Measurements from ENCODE around the gene FBXW8.

Gene FBXW8

GRCh38 chr12:117000316-117000715, 89.6 kb downstream of the FBXW8 start (continued):
- TF ChIP-seq POU6F1 (CRISPR knock-in tag; IDR thresholded peaks at IDR 0.05; ENCODE audit: borderline replicate concordance, low read depth) (no peak), OSR1 (CRISPR knock-in tag; IDR thresholded peaks at IDR 0.05) (no peak), ZC3H10 (CRISPR knock-in tag; IDR thresholded peaks at IDR 0.05) (no peak), CSRNP3 (CRISPR knock-in tag; IDR thresholded peaks at IDR 0.05) (no peak), RARB (CRISPR knock-in tag; IDR thresholded peaks at IDR 0.05) (no peak), ESRRG (CRISPR knock-in tag; IDR thresholded peaks at IDR 0.05) (no peak), ZNF8 (CRISPR knock-in tag; IDR thresholded peaks at IDR 0.05) (no peak)

- TF ChIP-seq ISL1 (CRISPR knock-in tag; IDR thresholded peaks at IDR 0.05) = peak; percentile 58; the same call in 1 of the 2 replicates
- no peak for TF ChIP-seq RARB (CRISPR knock-in tag; IDR thresholded peaks at IDR 0.05)
- no peak for ATAC-seq
Observed at GRCh38 chr12:117002051-117002817, 91.5 kb downstream of the FBXW8 start.

- no peak for TF ChIP-seq ZNF70 (CRISPR knock-in tag; IDR thresholded peaks at IDR 0.05)
- no peak for TF ChIP-seq TCF4 (CRISPR knock-in tag; IDR thresholded peaks at IDR 0.05; ENCODE audit: borderline replicate concordance)
- no peak for TF ChIP-seq ZNF565 (CRISPR knock-in tag; conservative IDR thresholded peaks at IDR 0.05; ENCODE audit: low read depth)
- no peak for TF ChIP-seq TOX (CRISPR knock-in tag; IDR thresholded peaks at IDR 0.05; ENCODE audit: borderline replicate concordance)
- no peak for TF ChIP-seq SNAI2 (CRISPR knock-in tag; IDR thresholded peaks at IDR 0.05)
- TF ChIP-seq ZFP30 (CRISPR knock-in tag; IDR thresholded peaks at IDR 0.05) = no peak
- no peak for TF ChIP-seq OSR1 (CRISPR knock-in tag; IDR thresholded peaks at IDR 0.05)
- no peak for TF ChIP-seq ARNTL (CRISPR knock-in tag; IDR thresholded peaks at IDR 0.05; ENCODE audit: borderline replicate concordance, low read depth)
- no peak for ATAC-seq
Observed at GRCh38 chr12:117003883-117004404, 93.2 kb downstream of the FBXW8 start.

GRCh38 chr12:117005417-117006046, 94.8 kb downstream of the FBXW8 start:
- no peak for ATAC-seq
- TF ChIP-seq ZNF8 (CRISPR knock-in tag; IDR thresholded peaks at IDR 0.05) (no peak), PPARA (CRISPR knock-in tag; IDR thresholded peaks at IDR 0.05; ENCODE audit: borderline replicate concordance) (no peak), POU6F1 (CRISPR knock-in tag; IDR thresholded peaks at IDR 0.05; ENCODE audit: borderline replicate concordance, low read depth) (no peak), ISL1 (CRISPR knock-in tag; IDR thresholded peaks at IDR 0.05) (no peak), ZC3H10 (CRISPR knock-in tag; IDR thresholded peaks at IDR 0.05) (no peak), CSRNP3 (CRISPR knock-in tag; IDR thresholded peaks at IDR 0.05) (no peak), RARB (CRISPR knock-in tag; IDR thresholded peaks at IDR 0.05) (no peak), PATZ1 (CRISPR knock-in tag; IDR thresholded peaks at IDR 0.05; ENCODE audit: borderline replicate concordance) (no peak), ZFP3 (CRISPR knock-in tag; IDR thresholded peaks at IDR 0.05) (no peak), CREB5 (CRISPR knock-in tag; IDR thresholded peaks at IDR 0.05; ENCODE audit: low read depth) (no peak)
